Measurements from ENCODE around the gene TMEM140. TPM values are rescaled to one million over a fixed set of nuclear protein-coding genes. Genes with fewer than 3 reads are reported as not detected.
A peak's percentile ranks its signal among the peaks of the same experiment; 100 is the strongest.

TMEM140 gene
- total and polyA plus RNA-seq, 9 of the 15 experiments (the other 6 are each of a cell fraction or from before 2014, with no cell fraction given): 0.03 to 0.82 (median 0.23) TPM

- TF ChIP-seq SMAD3 (CRISPR knock-in tag; conservative IDR thresholded peaks at IDR 0.05) (0 out of 2 replicates have a peak, but pooled peaks have one; percentile 56), HEY1 (CRISPR knock-in tag; IDR thresholded peaks at IDR 0.05; ENCODE audit: borderline replicate concordance) (no peak), FOS (IDR thresholded peaks at IDR 0.05; ENCODE audit: extremely low read depth, insufficient read length) (no peak), MYBL2 (IDR thresholded peaks at IDR 0.05; ENCODE audit: low read depth) (no peak; the same call in 1 of the 2 replicates), MYBL2 (CRISPR knock-in tag; IDR thresholded peaks at IDR 0.05; ENCODE audit: borderline replicate concordance) (no peak), PHF8 (IDR thresholded peaks at IDR 0.05; ENCODE audit: borderline replicate concordance, low read length) (peak; percentile 20; the same call in 1 of the 2 replicates), POLR2H (tag; IDR thresholded peaks at IDR 0.05; ENCODE audit: low read depth) (peak; percentile 40), HNRNPK (IDR thresholded peaks at IDR 0.05; ENCODE audit: low read depth, low read length, poor library complexity, severe bottlenecking) (no peak), RBM17 (IDR thresholded peaks at IDR 0.05; ENCODE audit: borderline replicate concordance, low read depth, low read length) (no peak), PRPF4 (IDR thresholded peaks at IDR 0.05; ENCODE audit: insufficient read depth, low read depth, low read length, poor library complexity, severe bottlenecking) (no peak), FOXJ3 (CRISPR knock-in tag; IDR thresholded peaks at IDR 0.05) (no peak), ZNF253 (CRISPR knock-in tag; conservative IDR thresholded peaks at IDR 0.05) (no peak), CAMTA2 (CRISPR knock-in tag; conservative IDR thresholded peaks at IDR 0.05) (no peak), AFF4 (CRISPR knock-in tag; IDR thresholded peaks at IDR 0.05) (peak; percentile 66; the same call in 1 of the 2 replicates), IRF9 (tag; IDR thresholded peaks at IDR 0.05) (peak; percentile 72; the same call in 1 of the 2 replicates), SAFB2 (IDR thresholded peaks at IDR 0.05; ENCODE audit: borderline replicate concordance, low read depth, low read length, severe bottlenecking) (no peak), MAZ (CRISPR knock-in tag; conservative IDR thresholded peaks at IDR 0.05 in 1 of 2, IDR thresholded peaks at IDR 0.05 in 1 of 2) (no peak; a peak in 1 of 4 replicates)
- TF ChIP-seq, protein P1, sequence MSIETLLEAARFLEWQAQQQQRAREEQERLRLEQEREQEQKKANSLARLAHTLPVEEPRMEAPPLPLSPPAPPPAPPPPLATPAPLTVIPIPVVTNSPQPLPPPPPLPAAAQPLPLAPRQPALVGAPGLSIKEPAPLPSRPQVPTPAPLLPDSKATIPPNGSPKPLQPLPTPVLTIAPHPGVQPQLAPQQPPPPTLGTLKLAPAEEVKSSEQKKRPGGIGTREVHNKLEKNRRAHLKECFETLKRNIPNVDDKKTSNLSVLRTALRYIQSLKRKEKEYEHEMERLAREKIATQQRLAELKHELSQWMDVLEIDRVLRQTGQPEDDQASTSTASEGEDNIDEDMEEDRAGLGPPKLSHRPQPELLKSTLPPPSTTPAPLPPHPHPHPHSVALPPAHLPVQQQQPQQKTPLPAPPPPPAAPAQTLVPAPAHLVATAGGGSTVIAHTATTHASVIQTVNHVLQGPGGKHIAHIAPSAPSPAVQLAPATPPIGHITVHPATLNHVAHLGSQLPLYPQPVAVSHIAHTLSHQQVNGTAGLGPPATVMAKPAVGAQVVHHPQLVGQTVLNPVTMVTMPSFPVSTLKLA (conservative IDR thresholded peaks at IDR 0.05): no peak
- TF ChIP-seq, protein P2, sequence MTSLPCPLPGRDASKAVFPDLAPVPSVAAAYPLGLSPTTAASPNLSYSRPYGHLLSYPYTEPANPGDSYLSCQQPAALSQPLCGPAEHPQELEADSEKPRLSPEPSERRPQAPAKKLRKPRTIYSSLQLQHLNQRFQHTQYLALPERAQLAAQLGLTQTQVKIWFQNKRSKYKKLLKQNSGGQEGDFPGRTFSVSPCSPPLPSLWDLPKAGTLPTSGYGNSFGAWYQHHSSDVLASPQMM (CRISPR knock-in tag; IDR thresholded peaks at IDR 0.05): no peak
Observed at GRCh38 chr7:135160858-135161653, 13.2 kb downstream of the TMEM140 start (continued).

Data from K562 (cell line).